GM12873 (cell line): ENCODE measurements around the gene NUDT1.

Experiments
- TF ChIP-seq, protein P1 (sequence below): IDR thresholded peaks from 2 replicates; pipeline ENCODE4 v1.5.1; 2012; ENCODE audit warnings: low read depth, mild to moderate bottlenecking, moderate library complexity, low read length, control low read depth; ENCODE audit not compliant: insufficient read depth; ENCODE audit errors: missing control alignments

The NUDT1 gene

DNA sequence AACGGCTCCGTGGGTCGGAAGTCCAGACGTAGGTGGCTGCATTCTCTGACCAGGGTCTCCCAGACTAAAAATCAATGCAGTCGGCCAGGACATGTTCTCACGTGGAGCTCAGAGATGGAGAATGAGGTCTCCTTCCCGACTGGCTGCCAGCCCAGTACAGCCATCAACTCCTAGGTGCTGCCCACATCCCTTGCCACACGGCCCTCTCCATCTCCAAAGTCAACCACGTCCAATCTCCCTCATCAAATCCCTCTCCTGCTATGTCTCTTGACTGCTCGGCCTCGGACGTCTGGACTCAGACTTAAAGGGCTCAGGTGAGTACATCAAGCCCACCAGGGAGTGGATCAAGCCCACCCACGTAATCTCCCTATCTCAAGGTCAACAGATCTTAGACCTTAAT is 16.2 kb upstream of the NUDT1 start:
- TF ChIP-seq, protein P1, sequence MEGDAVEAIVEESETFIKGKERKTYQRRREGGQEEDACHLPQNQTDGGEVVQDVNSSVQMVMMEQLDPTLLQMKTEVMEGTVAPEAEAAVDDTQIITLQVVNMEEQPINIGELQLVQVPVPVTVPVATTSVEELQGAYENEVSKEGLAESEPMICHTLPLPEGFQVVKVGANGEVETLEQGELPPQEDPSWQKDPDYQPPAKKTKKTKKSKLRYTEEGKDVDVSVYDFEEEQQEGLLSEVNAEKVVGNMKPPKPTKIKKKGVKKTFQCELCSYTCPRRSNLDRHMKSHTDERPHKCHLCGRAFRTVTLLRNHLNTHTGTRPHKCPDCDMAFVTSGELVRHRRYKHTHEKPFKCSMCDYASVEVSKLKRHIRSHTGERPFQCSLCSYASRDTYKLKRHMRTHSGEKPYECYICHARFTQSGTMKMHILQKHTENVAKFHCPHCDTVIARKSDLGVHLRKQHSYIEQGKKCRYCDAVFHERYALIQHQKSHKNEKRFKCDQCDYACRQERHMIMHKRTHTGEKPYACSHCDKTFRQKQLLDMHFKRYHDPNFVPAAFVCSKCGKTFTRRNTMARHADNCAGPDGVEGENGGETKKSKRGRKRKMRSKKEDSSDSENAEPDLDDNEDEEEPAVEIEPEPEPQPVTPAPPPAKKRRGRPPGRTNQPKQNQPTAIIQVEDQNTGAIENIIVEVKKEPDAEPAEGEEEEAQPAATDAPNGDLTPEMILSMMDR: no peak

DNA sequence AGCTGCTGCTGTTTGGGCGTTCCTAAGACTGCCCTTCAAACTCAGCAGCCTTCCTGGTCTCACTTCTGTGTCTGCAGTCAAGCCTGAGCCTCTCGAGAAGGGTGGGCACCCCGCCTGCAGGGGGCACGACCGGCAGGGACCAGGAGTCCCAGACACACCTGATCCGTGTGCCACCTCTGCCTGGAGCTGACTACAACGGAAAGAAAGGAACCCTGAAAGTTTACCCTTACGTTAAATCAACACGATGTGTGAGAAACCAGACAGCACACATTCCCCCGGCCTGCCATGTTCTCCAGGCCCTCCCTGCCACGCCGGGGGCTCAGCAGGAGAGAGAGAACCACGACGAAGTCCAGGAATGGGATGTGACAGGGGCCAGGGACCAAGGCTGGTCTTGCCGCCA is 14.3 kb upstream of the NUDT1 start:
- TF ChIP-seq, protein P1: no peak

DNA sequence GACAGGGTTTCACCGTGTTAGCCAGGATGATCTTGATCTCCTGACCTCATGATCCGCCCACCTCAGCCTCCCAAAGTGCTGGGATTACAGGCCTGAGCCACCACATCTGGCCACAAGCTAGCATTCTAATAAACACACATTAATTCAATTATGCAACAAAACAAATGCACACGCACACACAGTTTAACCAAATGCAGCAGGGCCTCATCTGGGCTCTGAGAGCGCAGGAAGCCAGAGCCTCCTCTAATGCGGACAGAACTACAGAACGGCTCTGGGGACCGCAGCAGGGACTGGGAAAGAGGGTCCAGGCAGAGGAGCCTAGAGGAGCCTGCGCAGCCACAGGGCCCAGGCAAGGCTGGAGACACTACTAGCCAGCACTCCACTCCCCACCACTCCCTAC is 13.1 kb upstream of the NUDT1 start:
- TF ChIP-seq, protein P1: no peak

DNA sequence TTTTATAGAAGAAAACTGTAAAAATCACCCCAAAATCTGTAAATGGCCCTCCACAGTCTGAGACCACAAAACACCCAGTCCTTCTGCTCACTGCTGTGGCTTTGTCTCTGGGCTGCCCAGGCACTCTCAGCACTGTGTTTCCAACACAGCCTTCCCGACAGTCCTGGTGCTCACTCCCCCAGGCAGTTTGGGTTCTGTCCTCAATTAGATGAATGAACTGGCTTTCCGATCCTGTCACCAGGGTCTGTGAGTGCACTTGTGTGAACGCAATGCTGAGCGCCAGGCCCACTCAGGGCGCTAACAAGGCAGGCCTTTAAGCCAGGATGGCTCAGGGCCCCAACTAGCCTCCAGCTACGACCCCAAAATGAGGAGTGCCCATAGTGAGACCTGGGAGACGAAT is 12.6 kb upstream of the NUDT1 start:
- TF ChIP-seq, protein P1: no peak

DNA sequence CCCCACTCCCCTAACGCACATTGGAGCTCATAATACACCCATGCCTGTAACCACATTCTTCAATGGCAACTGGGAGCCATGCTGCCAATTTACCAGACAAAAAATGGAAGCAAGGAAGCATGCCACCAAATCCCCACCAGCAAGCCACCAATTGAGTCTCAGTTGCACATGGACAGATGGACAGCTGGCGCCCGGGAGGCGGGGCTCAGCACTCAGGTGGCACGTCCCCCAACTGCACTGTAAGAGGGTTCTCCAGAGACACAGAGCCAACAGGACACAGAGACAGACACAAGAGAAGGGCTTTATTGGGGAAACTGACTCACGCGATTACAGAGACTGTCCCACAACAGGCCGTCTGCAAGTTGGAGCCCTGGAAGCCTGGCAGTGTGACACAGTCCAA is 11.8 kb upstream of the NUDT1 start:
- TF ChIP-seq, protein P1: no peak

DNA sequence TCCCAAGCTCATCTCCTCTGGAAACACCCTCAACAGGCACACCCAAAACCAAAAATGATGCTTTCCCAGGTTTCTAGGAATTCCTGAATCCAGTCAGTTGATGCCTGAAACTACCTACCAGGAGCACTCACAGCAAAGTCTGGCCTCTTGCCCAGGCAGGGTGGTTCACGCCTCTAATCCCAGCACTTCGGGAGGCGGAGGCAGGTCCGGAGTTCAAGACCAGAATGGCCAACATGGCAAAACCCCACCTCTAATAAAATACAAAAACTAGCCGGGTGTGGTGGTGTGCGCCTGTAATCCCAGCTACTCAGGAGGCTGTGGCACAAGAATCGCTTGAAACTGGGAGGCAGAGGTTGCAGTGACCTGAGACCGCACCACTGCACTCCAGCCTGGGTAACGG is 11.1 kb upstream of the NUDT1 start:
- TF ChIP-seq, protein P1: no peak

DNA sequence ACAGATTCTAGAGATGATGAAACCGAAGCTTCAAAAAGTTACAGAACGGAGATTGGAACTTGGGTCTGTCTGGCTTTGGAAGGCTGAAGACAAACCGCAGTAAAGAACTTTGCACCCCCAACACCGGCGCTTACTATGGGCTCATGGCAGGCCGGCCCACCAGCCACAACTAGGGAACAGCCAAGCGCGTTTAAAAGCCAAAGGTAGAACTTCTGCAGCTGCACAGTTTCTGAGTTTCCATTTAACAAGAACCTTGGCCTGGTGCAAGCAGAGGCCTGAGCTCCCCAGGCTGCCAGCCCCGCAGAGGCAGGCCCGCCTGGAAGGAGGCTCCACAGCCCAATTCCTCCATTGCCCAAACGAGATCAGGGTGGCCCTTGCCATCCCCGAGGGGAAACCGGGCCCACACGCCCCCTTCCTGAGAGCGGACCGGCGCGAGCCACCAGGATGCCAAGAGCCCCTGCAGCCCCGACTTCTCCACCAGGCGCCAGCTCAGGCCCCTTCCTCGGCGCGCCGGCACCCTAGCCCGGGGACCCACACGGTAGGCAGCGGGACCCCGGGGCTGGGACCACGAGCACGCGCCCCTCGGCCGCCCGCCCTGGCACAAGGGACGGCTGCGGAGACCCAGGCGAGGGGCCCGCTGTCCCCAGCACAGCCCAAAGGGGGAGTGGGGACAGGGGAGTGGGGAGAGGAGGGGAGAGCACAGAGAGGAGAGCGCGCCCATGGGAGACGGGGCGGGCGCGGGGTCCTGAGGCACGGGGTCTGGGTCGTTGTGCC is 9.8 kb upstream of the NUDT1 start:
- TF ChIP-seq, protein P1: no peak
